A549 (cell line): ENCODE measurements around the gene PRKN. TPM values are rescaled to one million over a fixed set of nuclear protein-coding genes. Genes with fewer than 3 reads are reported as not detected.
A peak's percentile ranks its signal among the peaks of the same experiment; 100 is the strongest.

Experiments used
- ATAC-seq, 2 experiments: fragments of 200-7000 bp in 1 of 2; fragments of >200 bp in 1 of 2; cut with Nextera tagmentation in 1 of 2; cut with Tn5 transposase in 1 of 2; 3 replicates each; pipeline versions ENCODE4 v1.8.0 to v1.9.1; 2018 to 2020; ENCODE audit warnings: mild to moderate bottlenecking in 1 of 2, moderate library complexity in 1 of 2
- CTCF ChIA-PET: fragments of 300-600 bp; sonication (Branson Sonifier 250); formaldehyde crosslinking; extraction: SDS; loops from one replicate; lab custom pipeline; 2021; ENCODE audit warnings: antibody characterized with exemption, inconsistent platforms; lab: Yijun Ruan, JAX
- POLR2A ChIA-PET: fragments of 350-600 bp; formaldehyde crosslinking; extraction: SDS; loops from one replicate; lab custom pipeline; 2021; ENCODE audit warnings: antibody characterized with exemption, inconsistent platforms; lab: Yijun Ruan, JAX
- DNase-seq, 2 experiments: peaks; one replicate each; pipeline versions ENCODE4 v3.0.0 to v3.0.0-alpha.2; 2011 to 2016; ENCODE audit warnings: low read depth in 1 of 2, low spot score in 1 of 2
- FAIRE-seq: peaks from 2 replicates; lab custom pipeline; 2011; peaks lifted over from hg19 to GRCh38; lab: Jason Lieb, UNC
- H3K27ac ChIP-seq, 2 experiments: fragments of >200 bp; sonication (Bioruptor Twin); formaldehyde crosslinking; 3 replicates each; pipeline ENCODE4 v1.5.1; 2016 to 2017
- H3K4me1 ChIP-seq: fragments of >200 bp; sonication (Bioruptor Twin); formaldehyde crosslinking; 3 replicates; pipeline ENCODE4 v1.6.1; 2016
- H3K4me2 ChIP-seq: fragments of >200 bp; sonication (Bioruptor Twin); formaldehyde crosslinking; 3 replicates; pipeline ENCODE4 v1.6.1; 2016
- H3K4me3 ChIP-seq: fragments of >200 bp; sonication (Bioruptor Twin); formaldehyde crosslinking; 3 replicates; pipeline ENCODE4 v1.5.1; 2016
- H3K9me3 ChIP-seq: fragments of >200 bp; sonication (Bioruptor Twin); formaldehyde crosslinking; 3 replicates; pipeline ENCODE4 v1.6.1; 2016
- ATOH8 ChIP-seq: fragments of 250-450 bp; sonication (Bioruptor Pico); IDR thresholded peaks from 2 replicates; pipeline ENCODE4 v1.5.0; 2020; ENCODE audit warnings: low read depth, mild to moderate bottlenecking, moderate library complexity
- CEBPB ChIP-seq, 2 experiments: fragments of >200 bp in 1 of 2; sonication (Bioruptor Twin) in 1 of 2; formaldehyde crosslinking in 1 of 2; IDR thresholded peaks; 2 replicates each; pipeline ENCODE4 v1.6.1; 2012 to 2016
- CHD2 ChIP-seq: fragments of 150-350 bp; IDR thresholded peaks from 2 replicates; pipeline ENCODE4 v1.6.1; 2014; ENCODE audit warnings: low read length; ENCODE audit not compliant: partially characterized antibody
- EHMT2 ChIP-seq: fragments of 200-600 bp; sonication (generic); IDR thresholded peaks from 2 replicates; pipeline ENCODE4 v1.6.1; 2016; ENCODE audit warnings: antibody characterized with exemption, low read depth, mild to moderate bottlenecking, moderate library complexity
- ESRRA ChIP-seq: fragments of 150-350 bp; IDR thresholded peaks from 2 replicates; pipeline ENCODE4 v1.6.1; 2014; ENCODE audit warnings: mild to moderate bottlenecking, low read length, borderline replicate concordance
- FOSL2 ChIP-seq, 2 experiments: fragments of 450-650 bp in 1 of 2; fragments of >200 bp in 1 of 2; sonication (Bioruptor Twin) in 1 of 2; formaldehyde crosslinking; IDR thresholded peaks; 2 replicates each; pipeline versions ENCODE4 v1.5.0 to v1.6.1; 2016 to 2020; ENCODE audit warnings: mild to moderate bottlenecking in 1 of 2, moderate library complexity in 1 of 2
- HES2 ChIP-seq: fragments of >200 bp; sonication (Bioruptor Twin); formaldehyde crosslinking; IDR thresholded peaks from 2 replicates; pipeline ENCODE4 v1.6.1; 2016
- HOXA7 ChIP-seq: fragments of 250-450 bp; sonication (Bioruptor Pico); IDR thresholded peaks from 2 replicates; pipeline ENCODE4 v1.5.0; 2020; ENCODE audit warnings: mild to moderate bottlenecking, moderate library complexity
- JUNB ChIP-seq: fragments of >200 bp; sonication (Bioruptor Twin); formaldehyde crosslinking; IDR thresholded peaks from 2 replicates; pipeline ENCODE4 v1.6.1; 2016
- MAFK ChIP-seq: fragments of 450-650 bp; IDR thresholded peaks from 2 replicates; pipeline ENCODE4 v1.6.1; 2014; ENCODE audit not compliant: partially characterized antibody
- MAZ ChIP-seq: fragments of 150-350 bp; IDR thresholded peaks from 2 replicates; pipeline ENCODE4 v1.6.1; 2014; ENCODE audit warnings: antibody characterized with exemption, low read depth, low read length, borderline replicate concordance
- MYC ChIP-seq: IDR thresholded peaks from 2 replicates; pipeline ENCODE4 v1.6.1; 2012; ENCODE audit warnings: mild to moderate bottlenecking, inconsistent platforms, low read length, improper control_type of control experiment, borderline replicate concordance
- NFE2L2 ChIP-seq: fragments of 150-350 bp; conservative IDR thresholded peaks from 2 replicates; pipeline ENCODE4 v1.6.1; 2014; ENCODE audit warnings: low read length
- RAD21 ChIP-seq, 2 experiments: fragments of >200 bp in 1 of 2; sonication (Bioruptor Twin) in 1 of 2; formaldehyde crosslinking in 1 of 2; IDR thresholded peaks in 1 of 2; conservative IDR thresholded peaks in 1 of 2; 2 replicates in 1 of 2; 3 replicates in 1 of 2; pipeline ENCODE4 v1.6.1; 2012 to 2018; ENCODE audit warnings: inconsistent platforms in 1 of 2
- RNF2 ChIP-seq: fragments of 200-600 bp; sonication (generic); IDR thresholded peaks from 2 replicates; pipeline ENCODE4 v1.6.1; 2016; ENCODE audit warnings: low read depth, mild to moderate bottlenecking, antibody characterized with exemption, moderate library complexity, borderline replicate concordance
- SMC3 ChIP-seq: fragments of >200 bp; sonication (Bioruptor Twin); formaldehyde crosslinking; IDR thresholded peaks from 3 replicates; pipeline ENCODE4 v1.6.1; 2018; ENCODE audit warnings: inconsistent platforms
- SREBF2 ChIP-seq: fragments of 450-650 bp; IDR thresholded peaks from 2 replicates; pipeline ENCODE4 v1.6.1; 2014; ENCODE audit warnings: mild to moderate bottlenecking, moderate library complexity
- TP53 ChIP-seq: fragments of 250-450 bp; sonication (Bioruptor Pico); IDR thresholded peaks from 2 replicates; pipeline ENCODE4 v1.5.0; 2021; ENCODE audit warnings: mild to moderate bottlenecking, moderate library complexity
- USF2 ChIP-seq: fragments of 450-650 bp; IDR thresholded peaks from 2 replicates; pipeline ENCODE4 v1.6.1; 2014; ENCODE audit warnings: antibody characterized with exemption
- ZC3H11A ChIP-seq: fragments of 450-650 bp; IDR thresholded peaks from 2 replicates; pipeline ENCODE4 v1.6.1; 2014; ENCODE audit warnings: antibody characterized with exemption, mild to moderate bottlenecking
- WGBS: methylation state at CpG from one replicate; pipeline ENCODE4 v1.1.6; 2017; ENCODE audit errors: missing lambda C conversion rate; 5-methylcytosine and 5-hydroxymethylcytosine counted together
- polyA plus RNA-seq, 4 experiments: library from polyadenylated mRNA; depleted of rRNA in 3 of 4; stranded (reverse); fragments of >200 nt; fragmentation: RNase III in 1 of 4; extraction: RNeasy Plus Mini Kit Qiagen cat#74134 plus additional on column Dnase treatment in 1 of 4; gene quantifications; 2 replicates in 3 of 4; 3 replicates in 1 of 4; pipeline ENCODE4 v1.2.3, GENCODE V29; 2011 to 2017
- TF ChIP-seq, protein P1 (sequence below): IDR thresholded peaks from 2 replicates; pipeline ENCODE4 v1.6.1; 2012

The PRKN gene
- polyA plus RNA-seq, 2 of the 4 experiments (the other 2 are of a cell fraction) = 0.36 to 0.39 TPM

GRCh38 chr6:161940519-161940918 is 787.0 kb downstream of the PRKN start (continued):
- TF ChIP-seq SREBF2 = no peak
- no peak for TF ChIP-seq RNF2
- TF ChIP-seq USF2 = no peak
- no peak for TF ChIP-seq ESRRA
- TF ChIP-seq, protein P1, sequence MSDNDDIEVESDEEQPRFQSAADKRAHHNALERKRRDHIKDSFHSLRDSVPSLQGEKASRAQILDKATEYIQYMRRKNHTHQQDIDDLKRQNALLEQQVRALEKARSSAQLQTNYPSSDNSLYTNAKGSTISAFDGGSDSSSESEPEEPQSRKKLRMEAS = no peak
- no peak for TF ChIP-seq CHD2
- no peak for TF ChIP-seq HOXA7 (CRISPR knock-in tag)
- TF ChIP-seq NFE2L2 = no peak

DNA sequence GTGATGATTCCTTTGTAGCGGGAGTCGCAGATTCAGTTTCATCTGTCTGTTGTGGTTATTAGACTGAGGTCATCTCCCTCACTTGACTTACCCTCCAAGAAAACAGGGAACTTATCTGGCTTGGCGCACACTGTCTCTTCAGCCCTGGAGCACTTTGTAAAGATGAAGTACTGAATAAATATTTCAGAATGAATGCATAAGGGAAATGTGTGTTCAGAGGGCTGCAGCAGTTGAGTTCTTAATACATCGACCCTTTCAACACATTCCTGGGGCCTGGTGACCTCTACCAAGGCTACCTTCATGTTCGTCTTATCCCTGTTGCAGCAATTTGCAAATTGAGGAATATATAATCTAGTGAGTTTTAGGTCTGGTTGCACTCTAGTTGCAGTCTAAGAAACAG is 801.2 kb downstream of the PRKN start:
- no peak overlapping the region; a peak in 1 of 6 replicates for H3K27ac ChIP-seq
- FAIRE-seq (no peak), DNase-seq (no peak), ATAC-seq (no peak)
- ChIA-PET POLR2A (no interaction called here), CTCF (no interaction called here)
- TF ChIP-seq EHMT2 = no peak
- TF ChIP-seq MYC = no peak
- TF ChIP-seq MAZ = no peak
- TF ChIP-seq HES2 = no peak
- no peak for TF ChIP-seq SREBF2
- H3K4me3 ChIP-seq = no peak overlapping the region
- WGBS = 87% methylated on average over 5 of the region's 5 CpGs
- H3K4me2 ChIP-seq = no peak overlapping the region
- H3K9me3 ChIP-seq = no peaks in the 10 kb centered on the region
- peaks cover 35% of the 10 kb centered on the region for H3K4me1 ChIP-seq

GRCh38 chr6:161924516-161925116 is 803.0 kb downstream of the PRKN start:
- no peak for ATAC-seq
- Histone ChIP-seq H3K4me1 (peaks cover 37% of the 10 kb centered on the region), H3K9me3 (no peaks in the 10 kb centered on the region), H3K27ac (peak overlapping the region; percentile 66 to 78)
- POLR2A ChIA-PET = no interaction called here
- TF ChIP-seq HOXA7 (CRISPR knock-in tag) (no peak), FOSL2 (IDR thresholded peaks at IDR 0.05) (no peak), FOSL2 (CRISPR knock-in tag; IDR thresholded peaks at IDR 0.05) (0 out of 2 replicates have a peak, but pooled peaks have one; percentile 20)
- TF ChIP-seq, all 56 proteins: peak for 1
- WGBS = 17% methylated on average over 5 of the region's 5 CpGs
- CTCF ChIA-PET = interaction anchor here (0.7 kb wide), 1 partner anchor 132 kb away, joined by 3 read pairs; no protein-coding TSS in a partner anchor
- Histone ChIP-seq H3K4me2 (peak overlapping the region; percentile 47), H3K4me3 (no peak overlapping the region)
- no peak for FAIRE-seq
- no peak for DNase-seq

DNA sequence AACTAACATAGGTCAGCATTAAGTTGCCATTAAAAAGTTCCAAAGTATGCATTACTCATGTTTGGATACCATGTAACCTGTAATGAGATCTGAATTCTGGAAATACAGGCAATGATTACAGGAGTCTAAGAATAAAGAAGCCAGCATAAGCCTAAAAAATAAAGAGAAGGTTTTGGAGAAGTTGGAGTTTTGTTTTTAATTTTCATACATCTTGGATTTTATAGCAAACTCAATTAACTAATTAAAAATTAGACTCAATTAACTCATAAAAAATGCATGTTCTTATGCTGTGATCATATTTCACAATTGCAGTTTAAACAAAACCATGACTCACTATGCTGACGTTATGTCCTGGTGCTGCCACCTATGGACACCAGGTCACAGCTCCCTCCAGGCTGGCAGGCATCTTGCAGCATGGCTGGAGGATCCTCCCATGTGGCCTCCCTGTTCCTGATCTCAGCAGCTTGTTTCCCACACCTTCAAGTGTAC is 804.9 kb downstream of the PRKN start:
- ChIA-PET POLR2A (no interaction called here), CTCF (interaction anchor here (1.0 kb wide), 1 partner anchor 86 kb away, joined by 4 read pairs; no protein-coding TSS in a partner anchor)
- 6% methylated on average over 1 of the region's 1 CpG for WGBS

More for the DNA sequence above, 804.9 kb downstream of the PRKN start:
- no peak overlapping the region for H3K4me3 ChIP-seq
- peak overlapping the region; percentile 78 to 87 for H3K27ac ChIP-seq
- FAIRE-seq (no peak), DNase-seq (peak; percentile 48 to 88), ATAC-seq (peak; percentile 96 to 97)
- H3K9me3 ChIP-seq = no peaks in the 10 kb centered on the region
- H3K4me2 ChIP-seq = peak overlapping the region; percentile 26
- H3K4me1 ChIP-seq = peaks cover 43% of the 10 kb centered on the region
- TF ChIP-seq TP53 (CRISPR knock-in tag) = no peak
- TF ChIP-seq SMC3 = peak; percentile 16; the same call in 1 of the 3 replicates
- TF ChIP-seq CEBPB (IDR thresholded peaks at IDR 0.05) = peak; percentile 73 to 87; a peak in 3 of 4 replicates
- TF ChIP-seq MAFK = peak; percentile 26
- TF ChIP-seq RAD21 (conservative IDR thresholded peaks at IDR 0.05 in 1 of 2, IDR thresholded peaks at IDR 0.05 in 1 of 2) = peak; percentile 35 to 37; a peak in 3 of 5 replicates
- TF ChIP-seq FOSL2 (IDR thresholded peaks at IDR 0.05) = no peak; the same call in none of the 2 replicates
- peak; percentile 94 for TF ChIP-seq FOSL2 (CRISPR knock-in tag; IDR thresholded peaks at IDR 0.05)
- 0 out of 2 replicates have a peak, but pooled peaks have one; percentile 29 for TF ChIP-seq HES2
- no peak for TF ChIP-seq ZC3H11A
- TF ChIP-seq, protein P1 = peak; percentile 87
- no peak for TF ChIP-seq ATOH8 (CRISPR knock-in tag)
- TF ChIP-seq MYC = peak; percentile 84; the same call in 1 of the 2 replicates
- peak; percentile 55 for TF ChIP-seq JUNB
